GM23338 (cell line): Measurements from ENCODE around the gene AOPEP. TPM values are rescaled to one million over a fixed set of nuclear protein-coding genes. Genes with fewer than 3 reads are reported as not detected.

ENCODE experiments used
- ATAC-seq: fragments of 200-7000 bp; cut with Tn5 transposase; 3 replicates; pipeline ENCODE4 v1.9.1; 2020
- DNase-seq: peaks from one replicate; pipeline ENCODE4 v3.0.0-alpha.2; 2015; ENCODE audit warnings: low spot score
- H2AFZ ChIP-seq: fragments of 200-600 bp; sonication (generic); 2 replicates; pipeline ENCODE4 v1.8.0; 2016; ENCODE audit warnings: antibody characterized with exemption, mild to moderate bottlenecking, moderate library complexity
- H3F3A ChIP-seq: fragments of 200-600 bp; sonication (generic); replicated peaks from 2 replicates; pipeline ENCODE4 v1.8.0; 2017; ENCODE audit warnings: antibody characterized with exemption, mixed run types, low read depth
- H3K27ac ChIP-seq: fragments of 200-600 bp; sonication (generic); 2 replicates; pipeline ENCODE4 v1.6.1; 2016; ENCODE audit warnings: low read depth
- H3K27me3 ChIP-seq: fragments of 200-600 bp; sonication (generic); 2 replicates; pipeline ENCODE4 v1.8.0; 2016; ENCODE audit warnings: mild to moderate bottlenecking, mixed run types, moderate library complexity; ENCODE audit not compliant: insufficient read depth
- H3K36me3 ChIP-seq: fragments of 200-600 bp; sonication (generic); 2 replicates; pipeline ENCODE4 v1.8.0; 2016; ENCODE audit warnings: mild to moderate bottlenecking; ENCODE audit not compliant: insufficient read depth
- H3K4me1 ChIP-seq: fragments of 200-600 bp; sonication (generic); 2 replicates; pipeline ENCODE4 v1.8.0; 2016; ENCODE audit warnings: mild to moderate bottlenecking, moderate library complexity; ENCODE audit not compliant: insufficient read depth
- H3K4me2 ChIP-seq: fragments of 200-600 bp; sonication (generic); 2 replicates; pipeline ENCODE4 v1.7.1; 2017; ENCODE audit warnings: mixed run types
- H3K4me3 ChIP-seq: fragments of 200-600 bp; sonication (generic); 2 replicates; pipeline ENCODE4 v1.6.1; 2016; ENCODE audit warnings: mixed run types
- H3K79me2 ChIP-seq: fragments of 200-600 bp; sonication (generic); replicated peaks from 2 replicates; pipeline ENCODE4 v1.8.0; 2017; ENCODE audit warnings: mild to moderate bottlenecking; ENCODE audit not compliant: insufficient read depth
- H3K9me2 ChIP-seq: fragments of 200-600 bp; sonication (generic); 2 replicates; pipeline ENCODE4 v1.8.0; 2017; ENCODE audit not compliant: insufficient read depth
- H4K20me1 ChIP-seq: fragments of 200-600 bp; sonication (generic); replicated peaks from 2 replicates; pipeline ENCODE4 v1.8.0; 2017; ENCODE audit warnings: mild to moderate bottlenecking; ENCODE audit not compliant: insufficient read depth
- H3K27ac Mint-ChIP-seq: 2 replicates; pipeline ENCODE4 v1.8.0; 2020; ENCODE audit warnings: inconsistent platforms, mild to moderate bottlenecking, moderate library complexity, mixed read lengths
- H3K27me3 Mint-ChIP-seq: 3 replicates; pipeline ENCODE4 v1.8.0; 2022; ENCODE audit warnings: low read depth, mild to moderate bottlenecking, moderate library complexity, mixed read lengths, inconsistent platforms; ENCODE audit not compliant: insufficient read depth, poor library complexity
- H3K36me3 Mint-ChIP-seq: 3 replicates; pipeline ENCODE4 v1.8.0; 2021; ENCODE audit warnings: low read depth, mild to moderate bottlenecking, inconsistent platforms, moderate library complexity, mixed read lengths
- H3K4me1 Mint-ChIP-seq: 3 replicates; pipeline ENCODE4 v1.8.0; 2020; ENCODE audit warnings: mild to moderate bottlenecking, inconsistent platforms, mixed read lengths
- H3K4me3 Mint-ChIP-seq: 3 replicates; pipeline ENCODE4 v1.8.0; 2021; ENCODE audit warnings: moderate library complexity, mild to moderate bottlenecking, inconsistent platforms, mixed read lengths
- H3K9me3 Mint-ChIP-seq: 3 replicates; pipeline ENCODE4 v1.8.0; 2020; ENCODE audit warnings: moderate library complexity, mild to moderate bottlenecking, inconsistent platforms, mixed read lengths
- CTCF ChIP-seq, 2 experiments: fragments of 200-600 bp in 1 of 2; sonication (generic) in 1 of 2; conservative IDR thresholded peaks; 2 replicates each; pipeline versions ENCODE4 v1.5.1 to v1.6.1; 2016 to 2017; ENCODE audit warnings: antibody characterized with exemption in 2 of 2, low read depth in 2 of 2, mild to moderate bottlenecking in 2 of 2, moderate library complexity in 1 of 2
- ETS1 ChIP-seq: IDR thresholded peaks from 2 replicates; pipeline ENCODE4 v1.6.1; 2016; ENCODE audit warnings: antibody characterized with exemption
- EZH2phosphoT487 ChIP-seq: fragments of 200-600 bp; sonication (generic); IDR thresholded peaks from one replicate; pipeline ENCODE4 v1.8.1; 2018; ENCODE audit warnings: antibody characterized with exemption; ENCODE audit not compliant: unreplicated experiment
- POLR2AphosphoS5 ChIP-seq: IDR thresholded peaks from 2 replicates; pipeline ENCODE4 v1.6.1; 2016; ENCODE audit warnings: antibody characterized with exemption, low read depth
- REST ChIP-seq: IDR thresholded peaks from one replicate; pipeline ENCODE4 v1.6.1; 2018; ENCODE audit warnings: antibody characterized with exemption; ENCODE audit not compliant: unreplicated experiment
- ZNF331 ChIP-seq: fragments of 250-450 bp; sonication (Bioruptor Pico); IDR thresholded peaks from 2 replicates; pipeline ENCODE4 v1.5.0; 2020; ENCODE audit warnings: low read depth, mild to moderate bottlenecking, moderate library complexity
- ZNF462 ChIP-seq: fragments of 250-450 bp; sonication (Bioruptor Pico); IDR thresholded peaks from 2 replicates; pipeline ENCODE4 v1.5.0; 2020; ENCODE audit warnings: mild to moderate bottlenecking, moderate library complexity
- polyA plus RNA-seq: library from polyadenylated mRNA; unstranded; fragments of >200 nt; fragmentation: Nextera tagmentation; extraction: Ambion mirVana; gene quantifications from 2 replicates; pipeline ENCODE4 v1.2.1, GENCODE V29; 2016
- total RNA-seq: library from RNA; depleted of rRNA; stranded (reverse); fragments of >200 nt; shearing (Covaris generic); gene quantifications from 2 replicates; pipeline ENCODE4 v1.2.3, GENCODE V29; 2014

The AOPEP gene
- total and polyA plus RNA-seq, 2 experiments from 2014 or later, result 7.0 to 16.5 TPM

GRCh38 chr9:95109456-95109855 lies 383.0 kb downstream of the AOPEP start (continued):
- no peak for TF ChIP-seq ZNF462 (CRISPR knock-in tag)
- TF ChIP-seq CTCF (conservative IDR thresholded peaks at IDR 0.05; ENCODE audit: low read depth in 2 of 2), result no peak
- TF ChIP-seq EZH2phosphoT487, result no peak
- TF ChIP-seq ETS1, result no peak

GRCh38 chr9:95110921-95111525 lies 384.5 kb downstream of the AOPEP start:
- Mint-ChIP-seq H3K4me1 (peaks cover 7% of the 10 kb centered on the region), H3K36me3 (peaks cover 4% of the 10 kb centered on the region; the same call in 1 of the 3 replicates), H3K27me3 (peaks cover 5% of the 10 kb centered on the region), H3K27ac (no peak overlapping the region), H3K4me3 (no peak overlapping the region), H3K9me3 (no peaks in the 10 kb centered on the region)
- Histone ChIP-seq H3K4me3 (no peak overlapping the region), H3F3A (no peaks in the 10 kb centered on the region), H3K9me2 (no peaks in the 10 kb centered on the region), H4K20me1 (no peaks in the 10 kb centered on the region), H3K27me3 (no peaks in the 10 kb centered on the region), H3K27ac (no peak overlapping the region), H3K36me3 (0 out of 2 replicates have a peak, but pooled peaks cover 4% of the 10 kb centered on the region), H3K79me2 (no peaks in the 10 kb centered on the region), H3K4me1 (no peaks in the 10 kb centered on the region), H3K4me2 (no peak overlapping the region), H2AFZ (no peak overlapping the region)
- DNase-seq (no peak), ATAC-seq (no peak)
- TF ChIP-seq ZNF331 (no peak), POLR2AphosphoS5 (no peak), CTCF (conservative IDR thresholded peaks at IDR 0.05; ENCODE audit: low read depth in 2 of 2) (no peak), REST (no peak)
